AG08396 (cell line): Measurements from ENCODE around the gene CBFA2T2.
"Not testable (repeated sequence)": the region's sequence is repeated elsewhere in the genome, so short reads cannot be mapped to it uniquely, and the experiment has no call there.

Experiments
- DNase-seq: peaks from one replicate; pipeline ENCODE4 v3.0.0; 2012; ENCODE audit warnings: low spot score, mixed read lengths

The CBFA2T2 gene

GRCh38 chr20:33575282-33575681 is 85.4 kb downstream of the CBFA2T2 start:
- no peak for DNase-seq

DNA sequence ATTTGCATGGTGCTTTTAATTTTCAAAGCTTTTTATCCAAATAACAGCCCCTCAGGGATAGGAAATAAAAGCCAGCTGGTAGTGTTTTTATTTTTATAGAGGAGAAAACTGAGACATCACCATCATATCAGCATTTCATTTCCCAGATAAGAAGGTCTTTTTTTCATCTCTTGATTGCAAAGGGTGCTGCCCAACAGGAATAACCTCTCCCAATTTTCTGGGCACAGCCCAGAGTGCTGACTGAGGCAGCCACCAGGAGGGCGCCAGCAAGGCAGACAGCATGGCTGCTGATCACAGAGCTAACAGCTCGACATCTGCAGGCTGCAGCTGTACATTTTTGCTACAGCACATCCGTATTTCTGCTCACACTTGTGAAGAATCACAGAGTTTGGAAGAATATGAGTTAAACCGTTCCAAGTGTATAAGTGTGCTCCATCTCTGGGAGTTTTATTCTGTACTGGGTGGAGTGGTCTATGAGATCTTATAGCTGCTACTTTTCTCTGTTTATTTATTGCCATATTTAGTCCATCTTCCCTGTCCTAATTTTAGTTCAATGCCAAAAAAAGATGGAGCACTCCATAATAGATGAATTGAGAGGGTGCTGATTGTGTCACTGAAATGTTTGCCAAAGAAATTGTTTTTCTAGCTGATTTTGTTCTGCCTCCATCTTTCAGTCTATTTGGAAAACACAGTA is 86.7 kb downstream of the CBFA2T2 start:
- no peak for DNase-seq

DNA sequence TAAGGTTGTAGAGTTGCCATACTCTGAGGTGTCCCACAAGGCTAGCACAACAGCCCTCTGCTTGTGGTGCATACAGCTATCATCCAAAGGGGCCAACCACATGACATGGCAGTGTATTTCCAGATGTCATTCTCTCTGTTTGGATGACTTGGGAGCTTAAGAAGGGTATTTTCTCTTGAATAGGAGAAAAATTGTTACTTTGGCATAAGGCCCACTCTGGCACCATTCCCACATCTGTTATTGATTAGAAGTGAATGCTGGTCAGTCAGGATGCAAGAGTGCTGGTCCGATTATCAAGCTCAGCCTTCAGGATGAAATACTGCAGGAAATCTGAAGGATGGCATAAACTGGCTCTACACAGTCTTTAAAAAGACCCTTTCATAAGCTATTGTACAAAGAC is 88.6 kb downstream of the CBFA2T2 start:
- DNase-seq: peak; percentile 10

- DNase-seq: no peak
These were observed 93.2 kb downstream of the CBFA2T2 start for GRCh38 chr20:33583143-33583542.

DNA sequence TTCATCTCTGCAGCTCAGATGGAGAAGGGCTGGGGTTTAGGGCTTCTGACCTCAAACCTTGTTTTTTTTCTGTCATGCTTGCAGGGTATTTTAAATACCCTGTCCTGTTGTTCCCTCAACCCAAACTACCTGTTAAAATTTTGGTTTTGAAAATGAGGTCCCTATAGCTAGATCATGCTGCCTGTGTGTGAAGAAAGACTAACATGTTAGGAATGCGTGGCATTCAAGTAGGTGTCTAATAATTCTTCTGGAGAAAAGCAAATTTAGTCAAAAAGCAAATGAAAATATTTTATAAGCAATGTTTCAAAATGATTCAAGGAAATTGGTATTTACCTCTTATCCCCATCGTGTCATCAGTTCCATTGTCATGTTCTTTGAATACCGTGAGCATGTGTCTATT is 95.1 kb downstream of the CBFA2T2 start:
- DNase-seq: no peak

DNA sequence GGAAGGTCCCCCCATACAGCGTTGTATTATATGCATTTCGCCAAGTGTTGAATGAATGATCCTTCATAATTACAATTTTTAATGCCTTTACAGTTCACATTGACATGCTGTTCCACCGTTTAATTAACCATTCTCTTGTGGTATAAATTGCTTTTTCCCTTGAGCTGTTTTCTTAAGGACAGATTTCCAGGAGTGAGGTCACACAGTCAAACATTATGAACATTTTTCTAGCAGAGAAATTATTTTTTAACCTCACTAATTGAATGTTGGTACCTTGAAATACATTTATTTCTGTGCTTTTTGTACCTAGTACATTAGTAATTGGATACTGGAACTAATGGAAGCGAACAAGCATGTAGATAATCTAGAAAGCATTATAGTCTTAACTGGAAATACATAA is 95.5 kb downstream of the CBFA2T2 start:
- no peak for DNase-seq

GRCh38 chr20:33589059-33589458 is 99.2 kb downstream of the CBFA2T2 start:
- no peak for DNase-seq

DNA sequence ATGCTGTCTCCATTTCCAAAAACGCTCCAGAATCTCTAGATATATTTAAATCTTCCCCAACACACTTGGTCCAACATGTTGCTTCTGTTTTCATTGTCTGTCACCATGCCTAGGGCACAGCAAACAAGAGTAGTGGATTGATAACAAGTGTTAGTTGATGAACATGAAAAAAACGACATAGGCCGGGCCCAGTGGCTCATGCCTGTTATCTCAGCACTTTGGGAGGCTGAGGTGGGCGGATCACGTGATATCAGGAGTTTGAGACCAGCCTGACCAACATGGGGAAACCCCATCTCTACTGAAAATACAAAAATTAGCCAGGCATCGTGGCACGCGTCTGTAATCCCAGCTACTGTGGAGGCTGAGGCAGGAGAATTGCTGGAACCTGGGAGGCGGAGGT is 102.0 kb downstream of the CBFA2T2 start:
- not testable (repeated sequence) for DNase-seq

DNA sequence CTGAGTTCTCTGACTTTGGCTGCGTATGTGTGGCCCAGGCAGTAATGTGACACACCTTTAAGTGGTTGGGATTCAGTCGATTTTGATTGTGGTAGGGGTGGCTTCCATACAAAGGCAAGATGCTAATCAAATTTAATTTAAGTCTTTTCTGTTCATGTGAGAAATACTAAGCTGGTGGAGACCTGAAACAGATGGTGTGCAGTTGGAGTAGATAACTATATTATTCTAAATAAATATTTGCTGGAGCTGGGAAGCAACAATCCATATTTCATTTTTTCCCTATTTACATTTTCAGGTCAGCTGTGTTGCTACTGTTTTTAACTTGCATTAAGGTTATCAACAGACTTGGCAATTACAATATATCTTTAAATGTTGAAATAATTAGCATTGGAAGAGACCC is 104.8 kb downstream of the CBFA2T2 start:
- DNase-seq: no peak

GRCh38 chr20:33600414-33600813 is 110.5 kb downstream of the CBFA2T2 start:
- no peak for DNase-seq

GRCh38 chr20:33600981-33601380 is 111.1 kb downstream of the CBFA2T2 start:
- no peak for DNase-seq

DNA sequence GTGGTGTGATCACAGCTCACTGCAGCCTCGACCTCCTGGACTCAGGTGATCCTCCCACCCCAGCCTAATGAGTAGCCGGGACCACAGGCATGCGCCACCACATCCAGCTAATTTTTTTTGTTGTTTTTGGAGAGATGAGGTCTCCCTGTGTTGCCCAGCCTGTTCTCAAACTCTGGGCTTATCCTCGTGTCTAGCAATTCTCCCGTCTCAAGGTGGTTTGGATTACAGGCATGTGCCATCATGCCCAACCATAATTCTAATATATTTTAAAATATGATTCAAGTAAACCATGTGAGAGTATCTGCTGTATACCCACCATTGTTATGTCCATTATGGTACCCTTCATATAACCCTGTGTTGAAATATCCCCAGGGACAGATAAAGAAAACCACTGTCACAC is 112.0 kb downstream of the CBFA2T2 start:
- DNase-seq: no peak

GRCh38 chr20:33602826-33603590 is 113.1 kb downstream of the CBFA2T2 start:
- DNase-seq: no peak

GRCh38 chr20:33604084-33604990 is 114.4 kb downstream of the CBFA2T2 start:
- no peak for DNase-seq

DNA sequence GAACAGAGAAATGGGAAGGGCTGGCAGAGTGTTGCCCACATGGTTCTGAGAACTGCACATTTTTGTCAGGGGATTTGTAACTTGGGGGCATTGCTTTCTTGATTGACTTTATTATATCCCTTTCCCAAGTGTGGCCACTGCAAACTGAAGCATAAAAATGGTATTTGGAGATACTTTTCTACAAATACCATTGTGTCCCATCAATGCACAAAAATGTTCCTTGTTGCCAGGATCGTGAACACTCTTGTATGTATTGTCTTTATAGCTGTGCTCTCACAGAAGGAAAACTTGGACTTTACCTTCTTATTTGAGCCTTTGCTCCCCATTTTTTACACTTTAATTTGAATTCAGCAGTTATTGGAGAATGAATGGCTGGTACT is 115.1 kb downstream of the CBFA2T2 start:
- DNase-seq: no peak

DNA sequence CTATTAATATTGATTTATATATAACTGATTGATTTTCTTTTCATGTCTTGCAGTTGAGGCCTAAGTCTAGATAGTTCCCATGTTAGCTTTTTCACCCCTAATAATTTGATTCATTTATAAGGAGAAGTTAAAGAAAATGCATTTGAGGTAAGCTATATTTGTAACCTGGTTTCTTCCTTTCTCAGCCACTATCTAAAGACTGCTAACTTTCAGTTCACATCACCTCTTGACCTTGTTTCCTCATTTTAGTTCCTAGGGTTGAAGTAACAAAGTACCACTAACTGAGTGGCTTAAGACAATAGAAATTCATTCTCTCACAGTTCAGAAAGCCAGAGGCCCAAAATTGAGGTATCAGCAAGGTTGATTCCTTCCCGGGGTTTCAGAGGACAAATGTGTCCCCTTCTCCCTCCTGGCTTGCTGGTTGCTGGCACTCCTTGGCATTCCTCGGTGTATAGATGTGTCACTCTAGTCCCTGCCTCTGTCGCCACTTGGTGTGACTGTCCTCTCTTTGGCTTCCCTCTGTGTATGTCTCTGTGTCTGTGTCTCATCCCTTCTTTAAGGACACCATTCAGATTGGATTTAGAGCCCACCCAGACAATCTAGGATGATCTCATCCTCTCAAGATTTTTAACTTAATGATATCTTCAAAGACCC is 116.3 kb downstream of the CBFA2T2 start:
- DNase-seq: no peak

DNA sequence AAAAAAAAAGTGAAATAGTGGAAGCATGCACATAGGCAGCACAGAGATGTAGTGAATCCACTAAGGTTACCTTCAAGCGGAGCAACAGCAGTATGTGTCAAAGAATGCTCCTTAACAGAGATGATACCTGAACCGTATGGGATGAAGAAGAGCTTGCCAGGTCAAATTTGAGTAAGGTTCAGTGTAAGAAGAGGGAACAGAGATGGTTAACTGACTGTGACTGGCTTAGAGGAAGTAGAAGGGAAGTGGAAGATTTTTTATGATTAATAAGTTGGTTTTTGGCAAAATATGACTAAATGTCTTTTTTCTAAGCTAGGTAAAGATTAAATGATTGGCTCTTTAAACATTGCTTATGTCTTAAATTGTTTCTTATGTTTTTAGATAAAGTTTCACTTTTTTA is 119.6 kb downstream of the CBFA2T2 start:
- DNase-seq: no peak

DNA sequence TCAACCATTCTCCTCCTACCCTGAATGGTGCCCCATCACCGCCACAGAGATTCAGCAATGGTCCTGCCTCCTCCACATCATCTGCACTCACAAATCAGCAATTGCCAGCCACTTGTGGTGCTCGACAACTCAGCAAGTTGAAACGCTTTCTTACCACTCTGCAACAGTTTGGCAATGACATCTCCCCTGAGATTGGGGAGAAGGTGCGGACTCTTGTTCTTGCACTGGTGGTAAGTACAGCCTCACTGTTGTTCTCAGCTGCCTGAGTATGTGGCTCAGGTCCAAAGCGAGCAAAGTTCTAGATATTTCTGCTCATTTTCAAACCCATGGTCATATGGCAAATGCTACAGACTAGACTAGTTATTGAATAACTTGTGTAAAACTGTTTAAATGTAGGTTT is 121.2 kb downstream of the CBFA2T2 start:
- no peak for DNase-seq

DNA sequence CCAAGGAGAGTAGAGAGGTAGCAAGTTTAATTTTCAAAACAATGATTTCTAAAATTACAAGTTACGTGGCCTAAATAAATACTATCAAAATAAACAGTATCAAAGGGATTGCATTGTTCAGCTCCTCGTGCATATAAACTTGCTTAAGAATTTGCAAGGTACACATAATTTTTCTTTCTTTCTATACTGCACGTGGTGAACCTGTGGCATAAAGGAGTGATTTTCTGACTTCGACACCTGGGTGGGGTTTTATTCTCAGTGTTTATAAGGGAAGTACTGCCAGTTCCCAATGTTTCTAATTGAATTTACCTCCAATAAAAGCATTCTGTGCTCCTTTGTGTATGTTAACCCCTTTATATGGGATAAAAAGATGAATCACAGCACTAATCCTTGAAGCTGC is 122.1 kb downstream of the CBFA2T2 start:
- no peak for DNase-seq

- no peak for DNase-seq
These were observed 132.0 kb downstream of the CBFA2T2 start for GRCh38 chr20:33621717-33622400.

- no peak for DNase-seq
These were observed 132.9 kb downstream of the CBFA2T2 start for GRCh38 chr20:33622705-33623365.
